Measurements from ENCODE around the gene CLK2. TPM values are rescaled to one million over a fixed set of nuclear protein-coding genes. Genes with fewer than 3 reads are reported as not detected.

The CLK2 gene
- total RNA-seq, 1 donor from 2014 or later: 32.1 TPM

DNA sequence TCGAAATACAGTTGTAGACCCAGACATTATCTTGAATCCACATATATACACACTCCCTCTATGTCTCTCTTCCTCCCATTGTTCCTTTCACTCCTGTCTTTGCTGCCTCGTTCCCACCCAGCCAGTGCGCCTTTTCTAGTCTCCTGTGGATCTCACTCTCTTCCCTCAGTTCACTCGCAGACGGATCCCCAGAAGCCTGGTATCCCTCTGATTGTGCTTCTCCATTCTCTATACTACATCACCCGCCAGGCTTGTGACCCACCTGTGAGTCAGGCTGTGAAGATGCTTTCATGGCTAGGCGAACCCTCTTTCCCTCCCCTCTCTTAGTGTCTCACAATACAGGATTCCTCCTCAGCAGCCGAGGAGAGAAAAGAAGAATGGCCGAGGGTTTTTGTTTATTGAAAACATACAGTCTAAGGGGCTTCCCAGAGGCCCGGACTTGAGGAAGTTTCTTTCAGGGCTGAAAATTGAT is 5.4 kb upstream of the CLK2 start:
- intact Hi-C loops (cut with DNase I): loop anchor here (5.0 to 10.0 kb wide), 2 partner anchors 226 to 314 kb away; no protein-coding TSS in a partner anchor
- TF ChIP-seq, protein P1, sequence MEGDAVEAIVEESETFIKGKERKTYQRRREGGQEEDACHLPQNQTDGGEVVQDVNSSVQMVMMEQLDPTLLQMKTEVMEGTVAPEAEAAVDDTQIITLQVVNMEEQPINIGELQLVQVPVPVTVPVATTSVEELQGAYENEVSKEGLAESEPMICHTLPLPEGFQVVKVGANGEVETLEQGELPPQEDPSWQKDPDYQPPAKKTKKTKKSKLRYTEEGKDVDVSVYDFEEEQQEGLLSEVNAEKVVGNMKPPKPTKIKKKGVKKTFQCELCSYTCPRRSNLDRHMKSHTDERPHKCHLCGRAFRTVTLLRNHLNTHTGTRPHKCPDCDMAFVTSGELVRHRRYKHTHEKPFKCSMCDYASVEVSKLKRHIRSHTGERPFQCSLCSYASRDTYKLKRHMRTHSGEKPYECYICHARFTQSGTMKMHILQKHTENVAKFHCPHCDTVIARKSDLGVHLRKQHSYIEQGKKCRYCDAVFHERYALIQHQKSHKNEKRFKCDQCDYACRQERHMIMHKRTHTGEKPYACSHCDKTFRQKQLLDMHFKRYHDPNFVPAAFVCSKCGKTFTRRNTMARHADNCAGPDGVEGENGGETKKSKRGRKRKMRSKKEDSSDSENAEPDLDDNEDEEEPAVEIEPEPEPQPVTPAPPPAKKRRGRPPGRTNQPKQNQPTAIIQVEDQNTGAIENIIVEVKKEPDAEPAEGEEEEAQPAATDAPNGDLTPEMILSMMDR (IDR thresholded peaks at IDR 0.05): no peak

DNA sequence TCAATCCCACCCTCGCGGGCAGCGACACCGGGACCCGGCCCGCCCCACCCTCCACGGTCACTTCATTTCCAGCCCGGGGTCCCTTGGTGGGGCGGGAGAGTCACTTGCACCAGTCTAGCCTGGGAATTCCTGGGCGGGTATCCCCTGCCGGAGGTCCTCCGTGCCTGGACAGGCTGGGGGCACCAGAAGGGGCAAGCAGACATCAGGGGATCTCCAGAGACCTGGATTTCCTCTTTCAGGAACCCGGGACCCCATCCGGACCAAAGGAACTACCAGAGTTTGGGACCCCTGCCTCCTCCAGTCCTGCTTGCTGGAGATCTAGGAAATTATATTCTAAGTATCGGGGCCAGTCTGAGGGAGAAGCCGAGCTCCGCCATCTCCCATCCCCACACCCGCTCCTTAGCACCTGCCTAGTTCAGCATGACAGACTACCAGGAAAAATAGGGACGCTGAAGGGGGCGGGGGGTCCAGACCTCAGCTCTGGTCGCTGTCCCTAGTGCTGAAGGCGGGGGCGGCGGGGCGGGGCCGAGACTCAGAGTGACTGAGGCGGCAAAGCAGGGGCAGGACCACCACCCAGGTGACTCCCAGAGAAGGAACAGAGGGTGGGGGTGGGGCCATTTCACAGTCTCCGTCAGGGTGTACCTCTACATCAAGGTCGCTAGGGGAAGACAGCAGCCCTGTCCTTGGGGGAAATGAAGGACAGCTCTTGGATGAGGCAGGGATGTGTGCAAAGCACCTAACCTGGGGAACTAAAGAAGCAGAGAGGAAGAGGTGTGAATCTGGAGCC is 4.8 kb upstream of the CLK2 start:
- DNase-seq (ENCODE audit: low spot score in 2 of 2): peak in 1 of 2 donors; percentile 81
- Histone ChIP-seq H3K36me3 (no peaks in the 10 kb centered on the region), H3K4me1 (peaks cover 5 to 13% of the 10 kb centered on the region in 2 donors), H3K4me3 (peak overlapping the region; percentile 64 to 80), H3K9me3 (no peaks in the 10 kb centered on the region), H3K27ac (peak overlapping the region in 1 of 2 donors; percentile 64), H3K27me3 (no peaks in the 10 kb centered on the region)
- intact Hi-C loops (cut with DNase I): loop anchor here (1.0 to 10.0 kb wide), 6 partner anchors 23 to 467 kb away; partner anchors contain the start of genes ENTREP3 and FDPS
- TF ChIP-seq, protein P1 (IDR thresholded peaks at IDR 0.05): no peak

More for the DNA sequence above, 5.4 kb upstream of the CLK2 start:
- Histone ChIP-seq H3K4me3 (no peak overlapping the region), H3K27me3 (no peaks in the 10 kb centered on the region), H3K9me3 (no peaks in the 10 kb centered on the region), H3K4me1 (peaks cover 5 to 13% of the 10 kb centered on the region in 2 donors), H3K27ac (no peak overlapping the region), H3K36me3 (no peaks in the 10 kb centered on the region)
- no peak for DNase-seq (ENCODE audit: low spot score in 2 of 2)

DNA sequence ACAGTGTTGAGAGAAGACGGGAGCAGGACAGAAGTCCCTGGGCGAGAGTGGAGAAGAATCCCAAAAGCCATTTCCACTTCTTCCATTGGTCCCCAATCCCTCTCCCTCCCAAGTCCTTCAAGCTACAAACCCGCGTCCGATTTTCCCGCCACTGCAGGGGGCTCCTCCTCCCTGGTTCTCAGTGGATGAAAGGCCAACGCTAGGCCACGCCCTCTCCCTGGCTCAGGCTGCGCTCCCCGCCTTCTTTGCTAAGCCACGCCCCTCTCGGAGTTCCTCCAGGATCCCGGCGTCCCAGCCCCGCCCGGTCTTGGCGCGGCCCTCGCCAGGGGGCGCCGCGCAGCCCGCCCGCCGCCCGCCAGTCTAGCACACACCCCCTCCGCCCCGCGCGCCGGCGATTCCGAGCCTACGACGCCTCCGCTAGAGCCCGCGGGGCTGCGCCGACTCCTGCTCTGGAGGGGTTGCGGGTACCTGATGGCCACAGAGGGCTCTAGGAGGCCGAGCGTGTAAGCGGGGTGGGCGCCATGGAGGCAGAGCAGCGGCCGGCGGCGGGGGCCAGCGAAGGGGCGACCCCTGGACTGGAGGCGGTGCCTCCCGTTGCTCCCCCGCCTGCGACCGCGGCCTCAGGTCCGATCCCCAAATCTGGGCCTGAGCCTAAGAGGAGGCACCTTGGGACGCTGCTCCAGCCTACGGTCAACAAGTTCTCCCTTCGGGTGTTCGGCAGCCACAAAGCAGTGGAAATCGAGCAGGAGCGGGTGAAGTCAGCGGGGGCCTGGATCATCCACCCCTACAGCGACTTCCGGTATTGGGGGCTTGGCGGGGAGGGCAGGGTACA is 4.0 kb upstream of the CLK2 start, which contains the start of gene HCN3:
Gene HCN3, plus strand, starts transcription at position 394 of the 832 bp plus-strand sequence. Its CDS starts 128 bp downstream, at position 522.
- TF ChIP-seq, protein P1 (IDR thresholded peaks at IDR 0.05): peak in 2 of 3 experiments; percentile 62 to 74
- intact Hi-C loops (cut with DNase I): loop anchor here (1.0 to 10.0 kb wide), 6 partner anchors 22 to 468 kb away; partner anchors contain the start of genes ENTREP3 and FDPS
- peak; percentile 85 to 99 for DNase-seq (ENCODE audit: low spot score in 2 of 2)

DNA sequence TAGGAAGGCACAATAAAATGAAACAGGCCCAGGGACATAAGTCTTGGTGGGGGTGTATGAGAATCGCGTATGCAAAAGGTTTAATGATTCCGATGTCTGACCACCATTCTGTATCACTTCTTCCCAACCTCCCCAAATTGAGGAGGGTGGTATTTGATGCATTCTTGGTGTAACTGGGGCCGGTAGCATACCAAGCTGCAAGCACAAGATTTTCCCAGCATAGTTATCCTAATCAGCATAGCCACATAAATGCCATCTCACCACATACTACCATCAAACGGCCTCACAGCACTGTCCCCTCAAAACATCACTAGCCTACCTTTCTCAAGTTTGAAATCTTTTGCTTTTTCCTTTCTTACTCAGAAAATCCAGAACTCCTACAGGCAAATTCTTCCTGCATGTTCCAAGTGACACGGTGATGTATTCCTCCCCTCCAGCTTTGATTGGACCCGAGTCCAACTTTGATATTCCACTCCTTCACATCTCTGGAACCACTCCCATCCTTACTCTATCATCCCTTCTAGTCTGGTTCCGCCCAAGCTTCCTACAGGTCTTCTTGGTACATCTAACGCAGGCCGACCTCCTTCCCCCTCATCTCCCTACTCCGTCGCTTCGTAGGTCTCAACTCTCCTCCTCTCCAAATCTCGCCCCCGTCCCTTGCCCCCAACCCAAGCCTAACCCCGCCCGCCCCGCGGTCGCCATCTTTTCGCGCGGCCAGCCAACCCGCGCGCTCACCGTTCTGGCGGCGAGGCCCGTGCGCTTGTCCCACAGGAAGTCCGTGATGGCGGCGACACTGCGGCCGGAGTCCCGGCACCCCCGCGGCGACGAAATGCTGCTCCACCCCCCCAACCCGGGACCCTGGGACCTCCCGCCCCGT is 600 bp downstream of the CLK2 start:
- intact Hi-C loops (cut with DNase I): loop anchor here (1.0 to 10.0 kb wide), 4 partner anchors 10 to 290 kb away; partner anchors contain the start of genes ASH1L and SCAMP3
- TF ChIP-seq, protein P1 (IDR thresholded peaks at IDR 0.05): no peak
- Histone ChIP-seq H3K4me3 (peak overlapping the region; percentile 78 to 97), H3K27me3 (no peaks in the 10 kb centered on the region), H3K36me3 (peaks cover 23 to 36% of the 10 kb centered on the region in 2 donors), H3K4me1 (peaks cover 10 to 20% of the 10 kb centered on the region in 2 donors), H3K9me3 (no peaks in the 10 kb centered on the region), H3K27ac (peak overlapping the region; percentile 93 to 98)
- peak in 1 of 2 donors; percentile 86 for DNase-seq (ENCODE audit: low spot score in 2 of 2)

More for the DNA sequence above, 4.0 kb upstream of the CLK2 start, which contains the start of gene HCN3:
- Histone ChIP-seq H3K27me3 (no peaks in the 10 kb centered on the region), H3K27ac (peak within 1 kb of the TSS; percentile 53 to 64), H3K4me1 (peaks cover 6 to 15% of the 10 kb centered on the region in 2 donors), H3K4me3 (peak within 1 kb of the TSS; percentile 64 to 80), H3K36me3 (no peaks in the 10 kb centered on the region), H3K9me3 (no peaks in the 10 kb centered on the region)
